KMS-11 (cell line): ENCODE measurements around the gene MCM9.

Experiments
- H2AFZ ChIP-seq: fragments of 200-600 bp; sonication (generic); 2 replicates; pipeline ENCODE4 v1.6.1; 2016; ENCODE audit warnings: antibody characterized with exemption, mixed run types, low read depth
- H3K27ac ChIP-seq: fragments of 200-600 bp; sonication (generic); 2 replicates; pipeline ENCODE4 v1.6.1; 2016; ENCODE audit warnings: mild to moderate bottlenecking, mixed run types
- H3K27me3 ChIP-seq: fragments of 200-600 bp; sonication (generic); 2 replicates; pipeline ENCODE4 v1.6.1; 2017; ENCODE audit warnings: mild to moderate bottlenecking, low read depth, mixed run types, moderate library complexity; ENCODE audit not compliant: insufficient read depth
- H3K36me3 ChIP-seq: fragments of 200-600 bp; sonication (generic); 2 replicates; pipeline ENCODE4 v1.6.1; 2017; ENCODE audit warnings: mild to moderate bottlenecking, mixed run types; ENCODE audit not compliant: insufficient read depth
- H3K4me1 ChIP-seq: fragments of 200-600 bp; sonication (generic); 2 replicates; pipeline ENCODE4 v1.6.1; 2016; ENCODE audit warnings: mild to moderate bottlenecking, low read depth, mixed run types; ENCODE audit not compliant: poor library complexity, severe bottlenecking
- H3K4me2 ChIP-seq: fragments of 200-600 bp; sonication (generic); 2 replicates; pipeline ENCODE4 v1.7.0; 2016; ENCODE audit warnings: mild to moderate bottlenecking, mixed run types
- H3K4me3 ChIP-seq: fragments of 200-600 bp; sonication (generic); IDR thresholded peaks from 2 replicates; pipeline ENCODE4 v1.6.1; 2017; ENCODE audit warnings: low read depth, low read length, mixed read lengths; ENCODE audit not compliant: insufficient read depth
- H3K79me2 ChIP-seq: fragments of 200-600 bp; sonication (generic); 2 replicates; pipeline ENCODE4 v1.6.1; 2016; ENCODE audit warnings: low read depth, mixed run types; ENCODE audit not compliant: insufficient read depth
- H3K9ac ChIP-seq: fragments of 200-600 bp; sonication (generic); 2 replicates; pipeline ENCODE4 v1.6.1; 2016; ENCODE audit warnings: mild to moderate bottlenecking, mixed run types
- H4K20me1 ChIP-seq: fragments of 200-600 bp; sonication (generic); 2 replicates; pipeline ENCODE4 v1.6.1; 2016; ENCODE audit warnings: mild to moderate bottlenecking, mixed run types; ENCODE audit not compliant: insufficient read depth
- CTCF ChIP-seq: fragments of 200-600 bp; sonication (generic); conservative IDR thresholded peaks from 2 replicates; pipeline ENCODE4 v1.6.1; 2017; ENCODE audit warnings: low read depth, mild to moderate bottlenecking, antibody characterized with exemption, low read length, moderate library complexity, mixed read lengths

MCM9 gene

GRCh38 chr6:118810420-118811027 is 124.4 kb downstream of the MCM9 start:
- Histone ChIP-seq H3K4me2 (no peak overlapping the region), H3K27ac (no peak overlapping the region), H4K20me1 (no peaks in the 10 kb centered on the region), H3K79me2 (no peaks in the 10 kb centered on the region), H2AFZ (no peak overlapping the region), H3K4me1 (no peaks in the 10 kb centered on the region), H3K4me3 (no peak overlapping the region), H3K36me3 (no peaks in the 10 kb centered on the region), H3K27me3 (no peaks in the 10 kb centered on the region), H3K9ac (no peak overlapping the region)
- no peak for TF ChIP-seq CTCF

- Histone ChIP-seq H3K9ac (no peak overlapping the region), H3K27ac (no peak overlapping the region), H2AFZ (no peak overlapping the region), H3K4me3 (no peak overlapping the region), H3K27me3 (no peaks in the 10 kb centered on the region), H3K79me2 (no peaks in the 10 kb centered on the region), H4K20me1 (no peaks in the 10 kb centered on the region), H3K4me2 (no peak overlapping the region), H3K36me3 (no peaks in the 10 kb centered on the region), H3K4me1 (no peaks in the 10 kb centered on the region)
- TF ChIP-seq CTCF: no peak
Measured at GRCh38 chr6:118808793-118809638, 125.9 kb downstream of the MCM9 start.

- no peak overlapping the region for H3K27ac ChIP-seq
- no peaks in the 10 kb centered on the region for H3K27me3 ChIP-seq
- no peak overlapping the region for H2AFZ ChIP-seq
- no peaks in the 10 kb centered on the region for H3K36me3 ChIP-seq
- no peaks in the 10 kb centered on the region for H4K20me1 ChIP-seq
- H3K4me3 ChIP-seq: no peak overlapping the region
- TF ChIP-seq CTCF: no peak
- no peak overlapping the region for H3K9ac ChIP-seq
- no peaks in the 10 kb centered on the region for H3K79me2 ChIP-seq
- no peak overlapping the region for H3K4me2 ChIP-seq
- no peaks in the 10 kb centered on the region for H3K4me1 ChIP-seq
Measured at GRCh38 chr6:118804091-118804490, 130.9 kb downstream of the MCM9 start.

- H3K4me1 ChIP-seq: no peaks in the 10 kb centered on the region
- H3K9ac ChIP-seq: no peak overlapping the region
- H3K4me2 ChIP-seq: no peak overlapping the region
- TF ChIP-seq CTCF: no peak
- H3K4me3 ChIP-seq: no peak overlapping the region
- H3K27ac ChIP-seq: no peak overlapping the region
- no peak overlapping the region for H2AFZ ChIP-seq
- no peaks in the 10 kb centered on the region for H3K27me3 ChIP-seq
- no peaks in the 10 kb centered on the region for H3K36me3 ChIP-seq
- H3K79me2 ChIP-seq: no peaks in the 10 kb centered on the region
- H4K20me1 ChIP-seq: no peaks in the 10 kb centered on the region
Measured at GRCh38 chr6:118801257-118801656, 133.7 kb downstream of the MCM9 start.
